Activated T-cell treated with anti-CD3 and anti-CD28 coated beads for 1 hour (primary cell): ENCODE data around the gene TFR2.

Experiments used
- DNase-seq: peaks from one replicate; pipeline ENCODE4 v3.0.0-alpha.2; 2020; ENCODE audit warnings: low read depth

Gene TFR2

GRCh38 chr7:100612730-100613390 lies 28.5 kb downstream of the TFR2 start:
- no peak for DNase-seq

GRCh38 chr7:100611983-100612729 lies 29.2 kb downstream of the TFR2 start, which contains the start of gene MOSPD3:
TSS of gene MOSPD3 (plus strand) at chr7:100612540. CDS start at chr7:100612792, 252 bp downstream.
- peak; percentile 98 for DNase-seq

- DNase-seq: no peak
Measured at GRCh38 chr7:100609958-100610357, 31.4 kb downstream of the TFR2 start.

GRCh38 chr7:100607111-100607510 lies 34.2 kb downstream of the TFR2 start:
- no peak for DNase-seq

- DNase-seq: no peak
Measured at GRCh38 chr7:100606313-100606712, 35.0 kb downstream of the TFR2 start.

- no peak for DNase-seq
Measured at GRCh38 chr7:100604976-100605911, 36.1 kb downstream of the TFR2 start.

- peak; percentile 63 for DNase-seq
Measured at GRCh38 chr7:100604028-100604975, 37.0 kb downstream of the TFR2 start.

- DNase-seq: no peak
Measured at GRCh38 chr7:100603726-100604027, 37.7 kb downstream of the TFR2 start.

GRCh38 chr7:100602889-100603725 lies 38.2 kb downstream of the TFR2 start:
- no peak for DNase-seq

GRCh38 chr7:100600730-100601038 lies 40.7 kb downstream of the TFR2 start:
- no peak for DNase-seq

GRCh38 chr7:100599911-100600729 lies 41.2 kb downstream of the TFR2 start:
- no peak for DNase-seq

GRCh38 chr7:100598425-100598824 lies 42.9 kb downstream of the TFR2 start:
- DNase-seq: no peak

GRCh38 chr7:100595188-100595587 lies 46.2 kb downstream of the TFR2 start:
- DNase-seq: no peak

- DNase-seq: no peak
Measured at GRCh38 chr7:100591596-100591995, 49.8 kb downstream of the TFR2 start.

- DNase-seq: no peak
Measured at GRCh38 chr7:100590077-100590737, 51.1 kb downstream of the TFR2 start.

GRCh38 chr7:100589341-100589947 lies 51.9 kb downstream of the TFR2 start:
- no peak for DNase-seq

GRCh38 chr7:100588438-100588837 lies 52.9 kb downstream of the TFR2 start:
- no peak for DNase-seq

GRCh38 chr7:100586266-100587025 lies 54.9 kb downstream of the TFR2 start, which contains the start of gene FBXO24:
TSS of gene FBXO24 (plus strand) at chr7:100586328. CDS start at chr7:100586626, 298 bp downstream.
- peak; percentile 98 for DNase-seq
